Measurements from ENCODE around the gene SELENOP. TPM values are rescaled to one million over a fixed set of nuclear protein-coding genes. Genes with fewer than 3 reads are reported as not detected.
"Not testable (repeated sequence)": the region's sequence is repeated elsewhere in the genome, so short reads cannot be mapped to it uniquely, and the experiment has no call there.

SELENOP gene
- total and polyA plus RNA-seq, 2 experiments from 2014 or later = 11.0 to 12.3 TPM

DNA sequence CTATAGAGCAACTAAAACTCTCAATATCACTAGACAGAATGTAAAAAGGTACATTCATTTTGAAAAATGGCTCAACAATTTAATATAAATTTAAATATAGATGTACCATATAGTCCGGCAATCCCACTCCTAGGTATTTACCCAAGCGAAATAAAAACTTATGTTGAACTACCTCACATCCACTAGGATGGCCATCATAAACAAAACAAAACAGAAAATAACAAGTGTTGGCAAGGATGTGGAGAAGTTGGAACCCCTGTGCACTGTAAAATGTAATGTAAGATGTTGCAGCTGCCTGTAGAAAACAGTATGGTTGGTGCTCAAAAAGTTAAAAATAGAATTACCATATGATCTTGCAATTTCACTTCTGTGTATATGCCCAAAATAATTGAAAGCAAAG, 36.9 kb upstream of the SELENOP start (continued):
- TF ChIP-seq, protein P1, sequence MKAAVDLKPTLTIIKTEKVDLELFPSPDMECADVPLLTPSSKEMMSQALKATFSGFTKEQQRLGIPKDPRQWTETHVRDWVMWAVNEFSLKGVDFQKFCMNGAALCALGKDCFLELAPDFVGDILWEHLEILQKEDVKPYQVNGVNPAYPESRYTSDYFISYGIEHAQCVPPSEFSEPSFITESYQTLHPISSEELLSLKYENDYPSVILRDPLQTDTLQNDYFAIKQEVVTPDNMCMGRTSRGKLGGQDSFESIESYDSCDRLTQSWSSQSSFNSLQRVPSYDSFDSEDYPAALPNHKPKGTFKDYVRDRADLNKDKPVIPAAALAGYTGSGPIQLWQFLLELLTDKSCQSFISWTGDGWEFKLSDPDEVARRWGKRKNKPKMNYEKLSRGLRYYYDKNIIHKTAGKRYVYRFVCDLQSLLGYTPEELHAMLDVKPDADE (IDR thresholded peaks at IDR 0.05) = no peak
- TF ChIP-seq JUNB (IDR thresholded peaks at IDR 0.05; ENCODE audit: unreplicated experiment) = no peak
- TF ChIP-seq NANOG (IDR thresholded peaks at IDR 0.05; ENCODE audit: borderline replicate concordance) = no peak
- TF ChIP-seq, protein P2, sequence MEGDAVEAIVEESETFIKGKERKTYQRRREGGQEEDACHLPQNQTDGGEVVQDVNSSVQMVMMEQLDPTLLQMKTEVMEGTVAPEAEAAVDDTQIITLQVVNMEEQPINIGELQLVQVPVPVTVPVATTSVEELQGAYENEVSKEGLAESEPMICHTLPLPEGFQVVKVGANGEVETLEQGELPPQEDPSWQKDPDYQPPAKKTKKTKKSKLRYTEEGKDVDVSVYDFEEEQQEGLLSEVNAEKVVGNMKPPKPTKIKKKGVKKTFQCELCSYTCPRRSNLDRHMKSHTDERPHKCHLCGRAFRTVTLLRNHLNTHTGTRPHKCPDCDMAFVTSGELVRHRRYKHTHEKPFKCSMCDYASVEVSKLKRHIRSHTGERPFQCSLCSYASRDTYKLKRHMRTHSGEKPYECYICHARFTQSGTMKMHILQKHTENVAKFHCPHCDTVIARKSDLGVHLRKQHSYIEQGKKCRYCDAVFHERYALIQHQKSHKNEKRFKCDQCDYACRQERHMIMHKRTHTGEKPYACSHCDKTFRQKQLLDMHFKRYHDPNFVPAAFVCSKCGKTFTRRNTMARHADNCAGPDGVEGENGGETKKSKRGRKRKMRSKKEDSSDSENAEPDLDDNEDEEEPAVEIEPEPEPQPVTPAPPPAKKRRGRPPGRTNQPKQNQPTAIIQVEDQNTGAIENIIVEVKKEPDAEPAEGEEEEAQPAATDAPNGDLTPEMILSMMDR (conservative IDR thresholded peaks at IDR 0.05; ENCODE audit: low read depth in 2 of 2) = no peak
- TF ChIP-seq STAT1 (IDR thresholded peaks at IDR 0.05; ENCODE audit: unreplicated experiment) = no peak
- TF ChIP-seq ZNF331 (CRISPR knock-in tag; IDR thresholded peaks at IDR 0.05; ENCODE audit: low read depth) = no peak
- no peak for TF ChIP-seq POLR2AphosphoS5 (IDR thresholded peaks at IDR 0.05; ENCODE audit: low read depth)
- TF ChIP-seq REST (IDR thresholded peaks at IDR 0.05; ENCODE audit: unreplicated experiment) = no peak
- no peak for TF ChIP-seq CREB1 (CRISPR knock-in tag; IDR thresholded peaks at IDR 0.05; ENCODE audit: low read depth)
- TF ChIP-seq EZH2phosphoT487 (IDR thresholded peaks at IDR 0.05; ENCODE audit: unreplicated experiment) = no peak
- no peak for TF ChIP-seq ZNF114 (CRISPR knock-in tag; IDR thresholded peaks at IDR 0.05)
- no peak for TF ChIP-seq EZH2 (IDR thresholded peaks at IDR 0.05; ENCODE audit: low read depth, unreplicated experiment)

- not testable (repeated sequence) for ATAC-seq; H3K36me3 Mint-ChIP-seq (ENCODE audit: low read depth); H3K4me2 ChIP-seq; H3K27ac ChIP-seq (ENCODE audit: low read depth); DNase-seq (ENCODE audit: low spot score); H3K79me2 ChIP-seq (replicated peaks; ENCODE audit: insufficient read depth); H3K4me1 ChIP-seq (ENCODE audit: insufficient read depth); H4K20me1 ChIP-seq (replicated peaks; ENCODE audit: insufficient read depth); H3K9me2 ChIP-seq (ENCODE audit: insufficient read depth); H3K9me3 Mint-ChIP-seq; H3K27me3 Mint-ChIP-seq (ENCODE audit: insufficient read depth, low read depth, poor library complexity); H3K27ac Mint-ChIP-seq; H3K4me3 Mint-ChIP-seq; H2AFZ ChIP-seq; H3K27me3 ChIP-seq (ENCODE audit: insufficient read depth); H3K4me3 ChIP-seq; H3F3A ChIP-seq (replicated peaks; ENCODE audit: low read depth); H3K36me3 ChIP-seq (ENCODE audit: insufficient read depth); H3K4me1 Mint-ChIP-seq
Observed at GRCh38 chr5:42844408-42844807, 32.7 kb upstream of the SELENOP start.
